ENCODE results near the gene FXYD5. TPM values are rescaled to one million over a fixed set of nuclear protein-coding genes. Genes with fewer than 3 reads are reported as not detected.

The FXYD5 gene
- total and polyA plus RNA-seq, 9 of the 15 experiments (the other 6 are each of a cell fraction or from before 2014, with no cell fraction given): 104 to 537 (median 174) TPM

GRCh38 chr19:35216016-35216832 lies 61.7 kb downstream of the FXYD5 start:
- ChIA-PET CTCF (ENCODE audit: low intra/inter-chr PET ratio) (interaction anchor here (0.7 kb wide), 1 partner anchor 81 kb away, joined by 4 read pairs; no protein-coding TSS in a partner anchor), POLR2A (interaction anchor here (0.6 kb wide), 1 partner anchor 276 kb away, joined by 3 read pairs; no protein-coding TSS in a partner anchor)
- H4K20me1 ChIP-seq (replicated peaks; ENCODE audit: control insufficient read depth, insufficient read depth, low read length): no peaks in the 10 kb centered on the region
- H3K9me1 ChIP-seq (ENCODE audit: control insufficient read depth, insufficient read depth, low read length): no peaks in the 10 kb centered on the region
- intact Hi-C loops (cut with micrococcal nuclease): no loop called here
- no peak overlapping the region for H3K4me2 ChIP-seq (ENCODE audit: insufficient read depth, low read length)
- no peak overlapping the region for H3K27ac ChIP-seq (ENCODE audit: extremely low read depth, low read depth, low read length)
- H2AFZ ChIP-seq (ENCODE audit: low read depth, low read length): no peak overlapping the region
- 47% methylated on average over 6 of the region's 8 CpGs for WGBS (ENCODE audit: insufficient coverage, low coverage, missing lambda C conversion rate)
- no peak for FAIRE-seq
- H3K27me3 ChIP-seq (ENCODE audit: control insufficient read depth in 2 of 2, insufficient read depth in 2 of 2, low read length in 2 of 2): no peaks in the 10 kb centered on the region
- ATAC-seq: no peak
- no TSS peak for BruUV-seq (replicated peaks)
- in situ Hi-C loops (cut with MboI): no loop called here
- no peak overlapping the region for H3K9ac ChIP-seq (ENCODE audit: insufficient read depth in 1 of 2, low read depth in 2 of 2, low read length in 2 of 2)
- H3K4me1 ChIP-seq (replicated peaks in 1 of 2; ENCODE audit: control insufficient read depth in 2 of 2, insufficient read depth in 2 of 2, low read length in 2 of 2): peaks cover 15 to 28% of the 10 kb centered on the region in 2 experiments
- H3K4me3 ChIP-seq: no peak overlapping the region
- no peaks in the 10 kb centered on the region for H3K36me3 ChIP-seq (ENCODE audit: control insufficient read depth, insufficient read depth, low read length)
- DNase-seq (ENCODE audit: extremely low read depth in 1 of 4, low spot score in 3 of 4): no peak
- TF ChIP-seq BRF1 (IDR thresholded peaks at IDR 0.05; ENCODE audit: borderline replicate concordance, extremely low read depth, insufficient read length) (no peak), ESRRA (IDR thresholded peaks at IDR 0.05; ENCODE audit: borderline replicate concordance, low read depth) (peak; percentile 83), CBX1 (IDR thresholded peaks at IDR 0.05; ENCODE audit: low read depth) (0 out of 2 replicates have a peak, but pooled peaks have one; percentile 6), MAX (CRISPR knock-in tag; IDR thresholded peaks at IDR 0.05) (peak; percentile 26; the same call in 1 of the 2 replicates)
- H3K9me3 ChIP-seq (replicated peaks; ENCODE audit: control insufficient read depth, insufficient read depth, low read depth, low read length): peaks cover 16% of the 10 kb centered on the region
- H3K79me2 ChIP-seq (ENCODE audit: control insufficient read depth, insufficient read depth, low read length): no peaks in the 10 kb centered on the region
